ENCODE measurements around the gene MYO9A.

MYO9A gene

GRCh38 chr15:71811752-71812735 lies 305.9 kb downstream of the MYO9A start:
- H2AFZ ChIP-seq (ENCODE audit: low read depth, low read length) = no peak overlapping the region
- TF ChIP-seq CTCF (IDR thresholded peaks at IDR 0.05; ENCODE audit: borderline replicate concordance, extremely low read depth, low read length, poor library complexity, severe bottlenecking) (no peak), EZH2 (IDR thresholded peaks at IDR 0.05; ENCODE audit: borderline replicate concordance, low read depth, low read length, severe bottlenecking) (no peak)
- ATAC-seq (ENCODE audit: insufficient read depth, low read depth) = no peak

GRCh38 chr15:71811036-71811736 lies 306.8 kb downstream of the MYO9A start:
- no peak for TF ChIP-seq EZH2 (IDR thresholded peaks at IDR 0.05; ENCODE audit: borderline replicate concordance, low read depth, low read length, severe bottlenecking)
- TF ChIP-seq CTCF (IDR thresholded peaks at IDR 0.05; ENCODE audit: borderline replicate concordance, extremely low read depth, low read length, poor library complexity, severe bottlenecking) = no peak
- DNase-seq = no peak
- Histone ChIP-seq H3K4me3 (ENCODE audit: low read depth in 1 of 2, low read length in 2 of 2) (no peak overlapping the region), H3K9ac (ENCODE audit: low read depth, low read length) (no peak overlapping the region), H3K4me1 (ENCODE audit: insufficient read depth, low read length) (no peaks in the 10 kb centered on the region), H3K4me2 (ENCODE audit: insufficient read depth, low read length) (no peak overlapping the region), H3K27ac (ENCODE audit: low read length) (no peak overlapping the region), H3K36me3 (ENCODE audit: insufficient read depth, low read length) (no peaks in the 10 kb centered on the region), H4K20me1 (ENCODE audit: insufficient read depth, low read length) (no peaks in the 10 kb centered on the region), H3K9me3 (ENCODE audit: insufficient read depth, low read length, severe bottlenecking) (no peaks in the 10 kb centered on the region), H2AFZ (ENCODE audit: low read depth, low read length) (no peak overlapping the region), H3K27me3 (ENCODE audit: insufficient read depth, low read length, poor library complexity) (peaks cover 3% of the 10 kb centered on the region), H3K79me2 (ENCODE audit: insufficient read depth, low read length) (no peaks in the 10 kb centered on the region)
- ATAC-seq (ENCODE audit: insufficient read depth, low read depth) = no peak

More at GRCh38 chr15:71811752-71812735, 305.9 kb downstream of the MYO9A start:
- H3K27ac ChIP-seq (ENCODE audit: low read length) = no peak overlapping the region
- no peak overlapping the region for H3K9ac ChIP-seq (ENCODE audit: low read depth, low read length)
- H3K36me3 ChIP-seq (ENCODE audit: insufficient read depth, low read length) = no peaks in the 10 kb centered on the region
- H3K27me3 ChIP-seq (ENCODE audit: insufficient read depth, low read length, poor library complexity) = peaks cover 3% of the 10 kb centered on the region
- H3K4me3 ChIP-seq (ENCODE audit: low read depth in 1 of 2, low read length in 2 of 2) = no peak overlapping the region
- no peaks in the 10 kb centered on the region for H3K9me3 ChIP-seq (ENCODE audit: insufficient read depth, low read length, severe bottlenecking)
- DNase-seq = no peak
- no peaks in the 10 kb centered on the region for H3K79me2 ChIP-seq (ENCODE audit: insufficient read depth, low read length)
- H3K4me1 ChIP-seq (ENCODE audit: insufficient read depth, low read length) = no peaks in the 10 kb centered on the region
- H4K20me1 ChIP-seq (ENCODE audit: insufficient read depth, low read length) = no peaks in the 10 kb centered on the region
- no peak overlapping the region for H3K4me2 ChIP-seq (ENCODE audit: insufficient read depth, low read length)

GRCh38 chr15:71810256-71811035 lies 307.5 kb downstream of the MYO9A start, which contains the start of gene NR2E3:
Gene NR2E3 (plus strand): TSS chr15:71810554. CDS start chr15:71810744, 190 bp downstream.
- H3K36me3 ChIP-seq (ENCODE audit: insufficient read depth, low read length) = no peaks in the 10 kb centered on the region
- H2AFZ ChIP-seq (ENCODE audit: low read depth, low read length) = no peak within 1 kb of the TSS
- no peak within 1 kb of the TSS for H3K9ac ChIP-seq (ENCODE audit: low read depth, low read length)
- no peak within 1 kb of the TSS for H3K4me3 ChIP-seq (ENCODE audit: low read depth in 1 of 2, low read length in 2 of 2)
- DNase-seq (no peak), ATAC-seq (ENCODE audit: insufficient read depth, low read depth) (no peak)
- no peak within 1 kb of the TSS for H3K4me2 ChIP-seq (ENCODE audit: insufficient read depth, low read length)
- no peak within 1 kb of the TSS for H3K27ac ChIP-seq (ENCODE audit: low read length)
- H4K20me1 ChIP-seq (ENCODE audit: insufficient read depth, low read length) = no peaks in the 10 kb centered on the region
- TF ChIP-seq EZH2 (IDR thresholded peaks at IDR 0.05; ENCODE audit: borderline replicate concordance, low read depth, low read length, severe bottlenecking) (no peak), CTCF (IDR thresholded peaks at IDR 0.05; ENCODE audit: borderline replicate concordance, extremely low read depth, low read length, poor library complexity, severe bottlenecking) (no peak)
- H3K4me1 ChIP-seq (ENCODE audit: insufficient read depth, low read length) = no peaks in the 10 kb centered on the region
- H3K9me3 ChIP-seq (ENCODE audit: insufficient read depth, low read length, severe bottlenecking) = no peaks in the 10 kb centered on the region
- H3K79me2 ChIP-seq (ENCODE audit: insufficient read depth, low read length) = no peaks in the 10 kb centered on the region
- peaks cover 3% of the 10 kb centered on the region for H3K27me3 ChIP-seq (ENCODE audit: insufficient read depth, low read length, poor library complexity)
